K562 (cell line): Measurements from ENCODE around the gene MACROD2. TPM values are rescaled to one million over a fixed set of nuclear protein-coding genes. Genes with fewer than 3 reads are reported as not detected.

Source experiments
- ZNF318 ChIP-seq, 2 experiments: fragments of 450-650 bp; IDR thresholded peaks; 2 replicates each; pipeline ENCODE4 v1.6.1; 2016; ENCODE audit warnings: mild to moderate bottlenecking in 2 of 2, borderline replicate concordance in 1 of 2, low read depth in 1 of 2, moderate library complexity in 1 of 2
- polyA plus RNA-seq, 8 experiments: library from polyadenylated mRNA; depleted of rRNA in 4 of 8; stranded (reverse) in 5 of 8; unstranded in 3 of 8; fragments of >200 nt; fragmentation: Nextera tagmentation in 2 of 8; fragmentation: Illumina TruSeq in 1 of 8; extraction: Ambion mirVana in 2 of 8; extraction: Trizol in 1 of 8; gene quantifications; 2 replicates each; pipeline versions ENCODE4 v1.2.1 to v1.2.3, GENCODE V29; 2011 to 2014; ENCODE audit warnings: inconsistent platforms in 1 of 8, missing spikeins in 1 of 8
- total RNA-seq, 7 experiments: library from RNA; depleted of rRNA in 6 of 7; stranded (reverse); fragments of >200 nt in 6 of 7; fragmentation: Illumina TruSeq in 2 of 7; extraction: Trizol in 2 of 7; gene quantifications; 2 replicates each; pipeline versions ENCODE4 v1.2.1 to v1.2.3, GENCODE V29; 2011 to 2021; ENCODE audit warnings: low replicate concordance in 1 of 7

MACROD2 gene
- total and polyA plus RNA-seq, 9 of the 15 experiments (the other 6 are each of a cell fraction or from before 2014, with no cell fraction given), result not detected

- no peak for TF ChIP-seq ZNF318 (IDR thresholded peaks at IDR 0.05; ENCODE audit: borderline replicate concordance in 1 of 2, low read depth in 1 of 2)
Observed at GRCh38 chr20:15594158-15594695, 1598.9 kb downstream of the MACROD2 start (continued).
